IPS-18a (cell line): ENCODE data around the gene XXYLT1.

Experiments
- H3K27ac ChIP-seq: one replicate; pipeline ENCODE4 v1.5.1; 2013; ENCODE audit warnings: low read length
- H3K27me3 ChIP-seq: one replicate; pipeline ENCODE4 v1.6.1; 2013; ENCODE audit warnings: mild to moderate bottlenecking, low read length; ENCODE audit not compliant: control insufficient read depth, insufficient read depth
- H3K36me3 ChIP-seq: one replicate; pipeline ENCODE4 v1.6.1; 2013; ENCODE audit warnings: low read depth, low read length; ENCODE audit not compliant: control insufficient read depth
- H3K4me1 ChIP-seq: one replicate; pipeline ENCODE4 v1.6.1; 2013; ENCODE audit warnings: low read depth, low read length; ENCODE audit not compliant: control insufficient read depth
- H3K4me3 ChIP-seq: one replicate; pipeline ENCODE4 v1.5.1; 2013; ENCODE audit warnings: low read length
- H3K9ac ChIP-seq: one replicate; pipeline ENCODE4 v1.6.1; 2013; ENCODE audit warnings: mild to moderate bottlenecking, low read length, moderate library complexity
- H3K9me3 ChIP-seq: one replicate; pipeline ENCODE4 v1.6.1; 2013; ENCODE audit warnings: low read depth, low read length; ENCODE audit not compliant: control insufficient read depth

The XXYLT1 gene

GRCh38 chr3:195255571-195256501 lies 15.1 kb downstream of the XXYLT1 start:
- Histone ChIP-seq H3K4me1 (peaks cover 37% of the 10 kb centered on the region), H3K9ac (no peak overlapping the region), H3K27ac (no peak overlapping the region), H3K36me3 (no peaks in the 10 kb centered on the region), H3K4me3 (no peak overlapping the region), H3K27me3 (no peaks in the 10 kb centered on the region), H3K9me3 (no peaks in the 10 kb centered on the region)

- H3K36me3 ChIP-seq: no peaks in the 10 kb centered on the region
- H3K9ac ChIP-seq: no peak overlapping the region
- H3K27ac ChIP-seq: no peak overlapping the region
- H3K9me3 ChIP-seq: no peaks in the 10 kb centered on the region
- no peak overlapping the region for H3K4me3 ChIP-seq
- peaks cover 40% of the 10 kb centered on the region for H3K4me1 ChIP-seq
- H3K27me3 ChIP-seq: no peaks in the 10 kb centered on the region
These were observed 15.8 kb downstream of the XXYLT1 start for GRCh38 chr3:195255176-195255500.

GRCh38 chr3:195254454-195255175 lies 16.3 kb downstream of the XXYLT1 start:
- no peaks in the 10 kb centered on the region for H3K9me3 ChIP-seq
- no peak overlapping the region for H3K4me3 ChIP-seq
- H3K9ac ChIP-seq: no peak overlapping the region
- no peaks in the 10 kb centered on the region for H3K27me3 ChIP-seq
- H3K27ac ChIP-seq: no peak overlapping the region
- H3K36me3 ChIP-seq: no peaks in the 10 kb centered on the region
- H3K4me1 ChIP-seq: peaks cover 40% of the 10 kb centered on the region

DNA sequence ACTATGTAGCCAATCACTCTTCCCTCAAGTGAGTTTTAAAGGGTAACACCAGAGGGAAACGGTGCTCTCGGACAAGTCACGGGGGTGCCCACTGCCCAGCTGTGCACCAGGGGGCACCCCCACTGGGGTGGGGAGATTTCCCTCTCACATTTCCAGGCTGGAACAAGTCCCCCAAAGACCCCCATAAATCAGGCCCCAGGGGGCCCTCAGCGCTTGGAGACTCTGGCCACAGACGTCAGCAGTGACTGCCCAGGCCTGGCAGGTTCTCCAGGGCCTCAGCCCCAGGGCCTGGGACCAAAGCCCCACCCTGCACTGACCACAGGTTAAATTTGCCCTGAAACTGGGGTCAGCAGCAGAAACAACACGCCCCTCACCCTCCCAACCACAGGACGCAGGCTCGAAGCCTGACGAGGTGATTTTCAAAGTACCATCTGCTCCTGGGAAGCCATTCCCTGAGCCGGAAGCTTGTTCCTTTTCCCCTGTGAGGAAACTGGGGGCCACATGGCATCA lies 17.0 kb downstream of the XXYLT1 start:
- H3K9ac ChIP-seq: no peak overlapping the region
- H3K4me3 ChIP-seq: no peak overlapping the region

GRCh38 chr3:195251336-195252065 lies 19.5 kb downstream of the XXYLT1 start:
- H3K27me3 ChIP-seq: no peaks in the 10 kb centered on the region
- H3K9ac ChIP-seq: no peak overlapping the region
- peaks cover 27% of the 10 kb centered on the region for H3K4me1 ChIP-seq
- H3K36me3 ChIP-seq: no peaks in the 10 kb centered on the region
- no peaks in the 10 kb centered on the region for H3K9me3 ChIP-seq
- H3K4me3 ChIP-seq: no peak overlapping the region
- H3K27ac ChIP-seq: no peak overlapping the region

More for the DNA sequence above, 17.0 kb downstream of the XXYLT1 start:
- H3K36me3 ChIP-seq: no peaks in the 10 kb centered on the region
- no peaks in the 10 kb centered on the region for H3K27me3 ChIP-seq
- no peaks in the 10 kb centered on the region for H3K9me3 ChIP-seq
- H3K4me1 ChIP-seq: peaks cover 35% of the 10 kb centered on the region
- H3K27ac ChIP-seq: no peak overlapping the region

GRCh38 chr3:195250473-195251251 lies 20.3 kb downstream of the XXYLT1 start:
- Histone ChIP-seq H3K4me1 (peaks cover 27% of the 10 kb centered on the region), H3K27me3 (no peaks in the 10 kb centered on the region), H3K9ac (no peak overlapping the region), H3K4me3 (no peak overlapping the region), H3K27ac (no peak overlapping the region), H3K9me3 (no peaks in the 10 kb centered on the region), H3K36me3 (no peaks in the 10 kb centered on the region)

DNA sequence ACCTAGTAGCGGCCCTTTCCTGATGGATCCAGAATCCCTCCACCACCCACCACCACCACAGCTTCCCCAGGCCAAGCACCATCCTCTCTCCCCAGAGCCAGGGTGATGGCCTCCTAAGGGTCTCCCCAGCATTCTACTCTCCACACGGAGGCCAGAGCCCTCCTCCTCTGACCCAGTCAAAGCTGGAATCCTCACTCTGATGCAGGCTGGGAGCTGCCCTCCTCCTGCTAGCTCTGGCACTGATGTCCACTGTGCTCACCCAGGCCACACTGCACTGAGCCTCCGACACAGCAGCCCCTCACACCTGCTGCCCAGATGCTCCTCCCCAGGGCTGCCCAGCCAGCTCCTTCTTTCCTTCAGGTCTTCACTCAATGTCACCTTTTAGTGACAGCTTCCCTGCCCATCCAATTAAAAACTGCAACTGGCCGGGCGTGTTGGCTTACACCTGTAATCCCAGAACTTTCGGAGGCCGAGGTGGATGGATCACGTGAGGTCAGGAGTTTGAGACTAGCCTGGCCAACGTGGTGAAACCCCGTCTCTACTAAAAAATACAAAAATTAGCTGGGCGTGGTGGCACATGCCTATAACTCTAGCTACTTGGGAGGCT lies 21.0 kb downstream of the XXYLT1 start:
- Histone ChIP-seq H3K27ac (no peak overlapping the region), H3K4me3 (no peak overlapping the region), H3K9ac (no peak overlapping the region), H3K27me3 (no peaks in the 10 kb centered on the region), H3K9me3 (no peaks in the 10 kb centered on the region), H3K36me3 (no peaks in the 10 kb centered on the region), H3K4me1 (peaks cover 24% of the 10 kb centered on the region)

GRCh38 chr3:195249057-195249770 lies 21.7 kb downstream of the XXYLT1 start:
- no peaks in the 10 kb centered on the region for H3K9me3 ChIP-seq
- H3K4me3 ChIP-seq: no peak overlapping the region
- no peaks in the 10 kb centered on the region for H3K27me3 ChIP-seq
- H3K36me3 ChIP-seq: no peaks in the 10 kb centered on the region
- peaks cover 18% of the 10 kb centered on the region for H3K4me1 ChIP-seq
- H3K27ac ChIP-seq: no peak overlapping the region
- no peak overlapping the region for H3K9ac ChIP-seq

- no peak overlapping the region for H3K4me3 ChIP-seq
- H3K9me3 ChIP-seq: no peaks in the 10 kb centered on the region
- peaks cover 13% of the 10 kb centered on the region for H3K4me1 ChIP-seq
- no peaks in the 10 kb centered on the region for H3K36me3 ChIP-seq
- no peak overlapping the region for H3K27ac ChIP-seq
- H3K27me3 ChIP-seq: no peaks in the 10 kb centered on the region
- H3K9ac ChIP-seq: no peak overlapping the region
These were observed 22.7 kb downstream of the XXYLT1 start for GRCh38 chr3:195248281-195248680.

DNA sequence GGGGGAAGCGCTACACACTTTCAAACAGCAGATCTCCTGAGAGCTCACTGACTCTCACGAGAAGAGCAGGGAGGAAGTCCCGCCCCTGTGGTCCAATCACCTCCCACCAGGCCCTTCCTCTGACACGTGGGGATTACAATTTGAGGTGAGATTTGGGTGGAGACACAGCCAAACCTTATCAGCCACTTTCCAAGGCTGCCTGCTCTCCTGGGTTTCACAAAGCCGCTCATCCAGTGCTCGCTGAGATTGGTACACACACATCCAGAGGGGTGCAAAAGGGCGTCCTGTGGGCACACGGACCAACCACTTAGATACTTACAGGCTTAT lies 23.1 kb downstream of the XXYLT1 start:
- no peak overlapping the region for H3K27ac ChIP-seq
- H3K9me3 ChIP-seq: no peaks in the 10 kb centered on the region
- H3K4me1 ChIP-seq: peaks cover 13% of the 10 kb centered on the region
- no peaks in the 10 kb centered on the region for H3K36me3 ChIP-seq
- H3K27me3 ChIP-seq: no peaks in the 10 kb centered on the region
- H3K9ac ChIP-seq: no peak overlapping the region
- H3K4me3 ChIP-seq: no peak overlapping the region
